ELR (cell line): ENCODE results near the gene C4A.
"Not testable (repeated sequence)": the region's sequence is repeated elsewhere in the genome, so short reads cannot be mapped to it uniquely, and the experiment has no call there.

Experiments
- DNase-seq: peaks from one replicate; pipeline ENCODE4 v3.0.0-alpha.2; 2015; ENCODE audit warnings: low read depth

The C4A gene

DNA sequence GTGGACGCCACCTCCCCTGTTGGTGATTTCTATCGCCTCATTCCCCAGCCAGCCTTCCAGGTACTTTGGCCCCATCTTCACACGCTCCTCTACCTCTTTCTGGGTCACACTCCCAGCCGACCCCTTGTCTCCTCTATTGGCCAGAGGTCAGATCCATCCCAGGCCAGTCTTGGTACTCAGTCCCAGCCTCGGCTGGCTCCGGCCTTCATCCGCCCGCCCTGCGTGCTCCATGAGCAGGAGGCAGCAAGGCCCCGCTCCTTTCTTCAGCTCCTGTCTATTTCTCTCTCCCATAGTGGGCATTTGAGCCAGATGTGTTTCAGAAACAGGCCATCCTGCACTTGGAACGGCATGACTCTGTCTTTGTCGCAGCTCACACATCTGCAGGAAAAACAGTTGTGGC is 20.2 kb upstream of the C4A start:
- no peak for DNase-seq

DNA sequence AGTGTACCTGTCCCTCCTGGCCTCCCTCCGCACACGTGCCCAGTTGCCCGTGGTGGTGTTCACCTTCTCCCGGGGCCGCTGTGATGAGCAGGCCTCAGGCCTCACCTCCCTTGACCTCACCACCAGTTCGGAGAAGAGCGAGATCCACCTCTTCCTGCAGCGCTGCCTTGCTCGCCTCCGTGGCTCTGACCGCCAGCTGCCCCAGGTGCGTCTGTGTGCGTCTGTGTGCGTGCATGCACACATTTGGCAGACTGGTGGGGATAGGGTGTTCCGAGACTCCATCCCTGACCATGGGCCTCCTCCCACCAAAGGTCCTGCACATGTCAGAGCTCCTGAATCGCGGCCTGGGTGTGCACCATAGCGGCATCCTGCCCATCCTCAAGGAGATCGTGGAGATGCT is 17.9 kb upstream of the C4A start:
- no peak for DNase-seq

GRCh38 chr6:31965700-31966099 is 16.2 kb upstream of the C4A start:
- DNase-seq, result no peak

GRCh38 chr6:31966506-31966905 is 15.4 kb upstream of the C4A start:
- no peak for DNase-seq

DNA sequence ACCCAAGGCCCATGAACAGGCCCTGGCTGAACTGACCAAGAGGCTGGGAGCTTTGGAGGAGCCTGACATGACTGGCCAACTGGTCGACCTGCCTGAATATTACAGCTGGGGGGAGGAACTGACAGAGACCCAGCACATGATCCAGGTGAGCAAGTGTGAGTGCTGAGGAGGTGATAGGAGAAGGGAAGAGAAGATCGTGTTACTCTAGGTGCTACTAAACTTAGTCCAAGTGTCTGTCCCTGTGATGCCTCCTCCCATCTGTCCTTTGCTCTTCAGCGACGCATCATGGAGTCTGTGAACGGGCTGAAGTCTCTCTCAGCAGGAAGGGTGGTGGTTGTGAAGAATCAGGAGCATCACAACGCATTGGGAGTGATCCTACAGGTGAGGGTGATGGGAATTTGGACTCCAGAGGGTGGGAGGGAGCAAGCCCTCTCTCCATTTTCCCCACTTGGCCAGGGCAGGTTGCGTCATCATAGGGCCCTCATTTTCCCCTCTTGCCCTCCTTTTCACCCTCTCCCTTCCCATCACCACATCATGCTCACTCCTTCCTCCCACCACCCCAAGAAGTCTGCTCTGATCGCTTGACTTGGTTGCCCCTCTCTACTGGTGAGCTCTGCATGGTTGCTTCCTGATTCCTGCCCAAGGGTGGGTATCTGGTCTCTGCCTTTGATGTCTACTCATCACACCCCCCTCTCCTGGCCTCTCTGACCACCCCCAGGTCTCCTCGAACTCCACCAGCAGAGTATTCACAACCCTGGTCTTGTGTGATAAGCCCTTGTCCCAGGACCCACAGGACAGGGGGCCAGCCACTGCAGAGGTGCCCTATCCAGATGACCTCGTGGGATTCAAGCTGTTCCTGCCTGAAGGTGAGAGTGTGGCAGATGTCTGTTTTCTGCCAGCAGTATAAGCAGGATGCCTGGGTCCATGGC is 14.6 kb upstream of the C4A start:
- DNase-seq, result no peak

GRCh38 chr6:31967926-31968320 is 13.9 kb upstream of the C4A start:
- DNase-seq, result no peak

DNA sequence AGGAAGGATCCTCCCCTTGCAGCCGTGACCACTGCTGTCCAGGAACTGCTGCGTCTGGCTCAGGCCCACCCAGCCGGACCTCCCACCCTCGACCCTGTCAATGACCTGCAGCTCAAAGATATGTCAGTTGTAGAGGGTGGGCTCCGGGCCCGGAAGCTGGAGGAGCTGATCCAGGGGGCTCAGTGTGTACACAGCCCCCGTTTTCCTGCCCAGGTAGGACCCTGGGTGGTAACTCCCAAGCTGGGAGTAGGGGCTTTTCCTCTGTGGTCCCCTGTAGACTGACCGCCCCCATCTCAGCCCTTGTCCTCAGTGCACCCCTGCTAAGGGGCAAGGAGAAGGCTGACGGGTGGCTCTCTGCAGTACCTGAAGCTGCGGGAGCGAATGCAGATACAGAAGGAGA is 13.5 kb upstream of the C4A start:
- DNase-seq, result no peak

GRCh38 chr6:31968791-31969711 is 12.8 kb upstream of the C4A start:
- no peak for DNase-seq

- peak; percentile 47 for DNase-seq
Observed at GRCh38 chr6:31969712-31970603, 11.9 kb upstream of the C4A start.

DNA sequence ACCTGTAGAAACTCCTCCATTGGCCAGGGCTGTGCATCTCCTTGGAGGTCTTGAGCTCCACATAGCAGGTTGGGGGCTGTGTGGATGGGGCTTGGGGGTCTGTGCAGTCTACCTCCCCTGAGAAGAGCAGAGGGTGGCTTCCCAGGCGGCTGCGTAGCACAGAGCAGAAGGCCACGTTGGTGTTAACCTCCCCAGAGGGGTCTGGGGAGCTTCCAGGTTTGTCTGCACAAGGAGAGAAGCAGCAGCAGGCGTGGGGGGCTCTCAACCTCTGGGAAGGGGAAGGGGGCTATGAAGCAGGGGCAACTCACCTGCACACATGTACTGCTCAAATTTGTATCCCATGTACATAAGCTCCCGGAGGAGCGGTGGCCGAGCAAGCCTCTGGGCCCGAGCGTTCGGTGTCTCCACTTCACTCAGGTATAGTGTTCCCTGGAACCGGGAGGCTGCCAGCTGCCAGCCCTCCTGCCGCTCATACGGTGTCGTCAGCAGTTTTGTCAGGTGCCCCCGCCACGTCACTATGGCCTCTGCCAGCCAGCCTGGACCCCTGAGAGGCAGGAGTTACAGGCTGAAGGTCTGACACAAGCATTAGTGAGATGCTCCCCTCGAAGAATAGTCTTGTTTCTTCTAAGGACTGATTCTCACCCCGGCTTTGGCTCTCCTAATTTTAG is 11.1 kb upstream of the C4A start:
- DNase-seq, result no peak

DNA sequence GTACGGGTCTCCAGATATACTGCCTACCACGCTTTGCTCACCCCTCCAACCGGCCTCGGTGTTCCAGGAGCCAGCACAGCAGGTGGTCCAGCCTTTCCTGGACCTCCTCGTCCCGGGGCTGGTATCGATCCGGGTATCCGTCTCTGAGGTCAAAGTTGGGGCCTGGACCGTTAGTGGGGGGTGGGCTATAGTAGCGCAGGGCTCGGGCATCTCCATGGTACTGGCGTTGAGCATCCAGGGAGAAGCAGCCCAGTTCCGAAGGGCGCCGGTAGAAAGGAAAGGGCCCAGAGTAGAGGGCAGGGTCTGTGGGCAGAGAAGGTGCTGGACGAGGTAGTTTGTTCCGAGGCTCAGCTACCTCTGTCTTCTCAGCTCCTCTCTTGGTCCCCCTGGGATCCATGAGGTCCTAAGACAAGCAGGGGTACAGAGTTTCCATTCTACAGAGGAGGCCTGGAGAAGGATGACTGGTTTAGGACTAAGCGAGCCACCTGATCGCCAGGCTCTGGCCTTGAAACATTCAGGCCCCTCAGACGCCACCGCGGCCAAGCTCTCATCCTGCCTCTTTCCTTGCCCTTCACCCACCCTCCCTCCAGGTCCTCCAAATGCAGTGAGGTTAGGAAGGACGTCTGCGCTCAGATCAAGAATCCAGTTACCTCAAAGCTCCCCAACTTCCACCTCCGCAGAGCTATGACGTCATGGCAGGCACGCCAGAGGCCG is 10.4 kb upstream of the C4A start:
- no peak for DNase-seq

- DNase-seq, result peak; percentile 99
Observed at GRCh38 chr6:31971993-31972708, 9.7 kb upstream of the C4A start, which contains the start of gene DXO. Gene DXO, minus strand, starts transcription at chr6:31972138. Its CDS starts 463 bp downstream, at chr6:31971675.

DNA sequence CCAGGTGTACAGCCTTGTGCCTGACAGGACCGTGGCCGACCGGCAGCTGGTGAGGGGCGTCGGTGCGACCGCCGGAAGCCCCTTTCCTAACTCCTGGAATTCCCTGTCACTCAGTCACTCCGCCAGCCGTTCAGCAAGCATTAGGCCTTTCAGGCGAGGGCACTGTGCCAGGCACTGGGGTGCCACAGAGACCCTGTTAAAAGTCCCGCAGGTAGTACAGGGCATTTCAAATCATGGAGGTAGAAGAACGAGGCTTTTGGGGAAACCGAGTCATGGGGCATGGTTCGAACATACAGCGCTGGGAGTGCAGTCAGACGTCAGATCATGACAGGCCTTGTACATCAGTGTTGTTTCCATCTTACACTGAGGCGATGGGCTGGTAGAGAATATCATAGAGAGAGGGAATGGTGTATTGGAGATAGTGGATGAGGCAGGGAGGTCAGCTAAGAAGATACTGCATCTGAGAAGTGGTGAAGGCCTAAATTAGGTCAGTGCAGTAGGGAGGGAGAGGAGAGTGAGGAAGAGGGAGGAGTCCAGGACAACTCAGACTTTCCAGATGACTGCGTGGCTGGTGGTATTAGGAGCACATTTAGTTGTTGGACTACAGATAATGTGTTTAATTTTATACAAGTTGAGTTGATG is 9.0 kb upstream of the C4A start:
- peak; percentile 52 for DNase-seq

DNA sequence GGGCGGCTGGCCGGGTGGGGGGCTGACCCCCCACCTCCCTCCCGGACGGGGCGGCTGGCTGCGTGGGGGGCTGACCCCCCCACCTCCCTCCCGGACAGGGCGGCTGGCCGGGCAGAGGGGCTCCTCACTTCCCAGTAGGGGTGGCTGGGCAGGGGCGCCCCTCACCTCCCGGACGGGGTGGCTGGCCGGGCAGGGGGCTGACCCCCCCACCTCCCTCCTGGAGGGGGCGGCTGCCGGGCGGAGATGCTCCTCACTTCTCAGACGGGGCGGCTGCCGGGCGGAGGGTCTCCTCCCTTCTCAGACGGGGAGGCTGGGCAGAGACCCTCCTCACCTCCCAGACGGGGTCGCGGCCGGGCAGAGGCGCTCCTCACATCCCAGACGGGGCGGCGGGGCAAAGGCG is 5.8 kb upstream of the C4A start:
- DNase-seq, result not testable (repeated sequence)

DNA sequence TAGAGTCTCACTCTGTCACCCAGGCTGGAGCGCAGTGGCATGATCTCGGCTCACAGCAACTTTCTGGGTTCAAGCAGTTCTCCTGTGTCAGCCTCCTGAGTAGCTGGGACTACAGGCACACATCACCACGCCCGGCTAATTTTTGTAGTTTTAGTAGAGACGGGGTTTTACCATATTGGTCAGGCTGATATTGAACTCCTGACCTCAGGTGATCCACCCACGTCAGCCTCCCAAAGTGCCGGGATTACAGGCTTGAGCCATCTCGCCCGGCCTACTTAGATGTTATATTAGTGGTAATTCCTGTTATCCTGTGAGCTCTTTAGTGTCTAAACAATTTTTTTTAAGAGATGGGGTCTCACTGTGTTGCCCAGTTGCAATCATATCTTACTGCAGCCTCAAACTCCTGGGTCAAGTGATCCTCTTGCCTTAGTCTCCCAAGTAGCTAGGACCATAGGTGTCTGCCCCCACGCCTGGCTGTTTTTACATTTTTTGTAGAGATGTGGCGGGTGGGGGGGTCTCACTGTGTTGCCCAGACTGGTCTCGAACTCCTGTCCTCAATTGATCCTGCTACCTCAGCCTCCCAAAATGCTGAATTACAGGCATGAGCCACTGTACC is 3.9 kb upstream of the C4A start:
- DNase-seq, result no peak

GRCh38 chr6:31978831-31979230 is 3.0 kb upstream of the C4A start:
- DNase-seq, result no peak

DNA sequence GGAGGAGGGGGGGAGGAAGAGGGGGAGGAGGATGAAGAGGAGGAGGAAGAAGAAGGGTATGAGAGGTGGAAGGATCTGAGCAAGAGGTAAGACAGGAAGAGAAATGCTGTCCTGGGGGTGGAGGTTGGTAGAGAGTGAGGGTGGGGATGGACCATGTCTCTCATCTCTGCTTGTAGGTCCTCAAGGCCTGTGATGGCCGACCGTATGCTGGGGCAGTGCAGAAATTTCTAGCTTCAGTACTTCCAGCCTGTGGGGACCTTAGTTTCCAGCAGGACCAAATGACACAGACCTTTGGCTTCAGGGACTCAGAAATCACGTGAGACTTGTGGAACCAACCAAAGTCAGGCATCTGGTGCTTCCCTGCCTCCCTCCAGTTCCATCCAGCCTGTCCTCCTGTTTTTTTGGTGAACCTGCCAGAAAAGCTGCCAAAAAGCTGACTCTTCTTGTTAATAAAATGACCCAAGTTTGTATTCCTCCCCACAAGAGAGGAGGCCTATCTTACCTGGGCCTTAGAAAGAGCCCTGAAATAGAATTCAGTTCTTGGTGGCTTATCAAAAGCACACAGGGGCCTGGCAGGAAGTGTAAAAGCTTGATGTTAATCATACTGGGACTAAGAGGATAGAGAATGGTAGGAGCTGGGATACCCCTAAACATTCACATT is 2.5 kb upstream of the C4A start:
- no peak for DNase-seq

DNA sequence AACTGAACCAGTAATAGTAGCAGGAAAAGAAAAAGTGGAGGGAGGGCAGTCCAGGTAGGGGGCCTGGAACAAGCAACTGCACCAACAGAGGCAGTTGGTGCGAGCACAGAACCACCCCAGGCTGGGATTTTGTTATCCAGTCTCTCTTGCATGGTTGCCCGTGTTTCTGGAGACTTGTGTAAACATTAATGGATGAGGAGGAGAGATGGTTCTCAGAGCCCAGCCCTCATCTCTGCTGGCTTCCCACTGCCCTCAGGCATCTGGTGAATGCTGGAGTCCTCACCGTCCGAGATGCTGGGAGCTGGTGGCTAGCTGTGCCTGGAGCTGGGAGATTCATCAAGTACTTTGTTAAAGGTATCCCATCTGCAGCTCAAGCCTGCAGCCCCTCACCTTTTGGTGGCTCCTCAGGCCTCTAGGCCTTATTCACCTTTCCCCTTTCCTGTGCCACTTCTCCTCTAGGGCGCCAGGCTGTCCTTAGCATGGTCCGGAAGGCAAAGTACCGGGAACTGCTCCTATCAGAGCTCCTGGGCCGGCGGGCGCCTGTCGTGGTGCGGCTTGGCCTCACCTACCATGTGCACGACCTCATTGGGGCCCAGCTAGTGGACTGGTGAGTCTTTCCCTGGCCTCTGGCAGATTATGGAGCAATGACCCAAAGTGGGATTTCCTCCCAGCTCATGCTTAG is 1.5 kb upstream of the C4A start:
- DNase-seq, result not testable (repeated sequence)
